Vagina (tissue), 2 donors: Measurements from ENCODE around the gene NUP107.

Source experiments
- CTCF ChIP-seq, 3 experiments: fragments of 450-650 bp in 2 of 3; fragments of 200-600 bp in 1 of 3; sonication (generic) in 1 of 3; IDR thresholded peaks; one replicate each; pipeline ENCODE4 v1.5.1; 2017 to 2019; ENCODE audit warnings: antibody characterized with exemption in 3 of 3, mild to moderate bottlenecking in 2 of 3, moderate library complexity in 2 of 3
- POLR2AphosphoS5 ChIP-seq, 2 donors: sonication (generic); formaldehyde crosslinking; IDR thresholded peaks; one replicate each; pipeline ENCODE4 v1.9.0; 2017; ENCODE audit warnings: antibody characterized with exemption in 2 of 2, mild to moderate bottlenecking in 2 of 2, low read depth in 1 of 2; ENCODE audit not compliant: insufficient read depth in 1 of 2

- TF ChIP-seq CTCF (IDR thresholded peaks at IDR 0.05) (no peak), POLR2AphosphoS5 (IDR thresholded peaks at IDR 0.05; ENCODE audit: insufficient read depth in 1 of 2, low read depth in 1 of 2) (no peak)
These were observed 105.2 kb downstream of the NUP107 start for GRCh38 chr12:68791897-68792481.
